HepG2 (cell line): ENCODE data around the gene RFC1.

Source experiments
- CTCF ChIP-seq: sonication (generic); formaldehyde crosslinking; IDR thresholded peaks from 2 replicates; pipeline ENCODE4 v1.5.0; 2020; ENCODE audit warnings: mild to moderate bottlenecking, missing genetic modification reagents, moderate library complexity
- EZH2 ChIP-seq: conservative IDR thresholded peaks from 2 replicates; pipeline ENCODE4 v1.6.1; 2012; ENCODE audit warnings: mild to moderate bottlenecking, low read depth, low read length, moderate library complexity
- FOXP4 ChIP-seq: sonication (generic); formaldehyde crosslinking; IDR thresholded peaks from 2 replicates; pipeline ENCODE4 v1.4.0; 2020; ENCODE audit warnings: missing genetic modification reagents
- MAX ChIP-seq: IDR thresholded peaks from 2 replicates; pipeline ENCODE4 v1.6.1; 2012; ENCODE audit warnings: inconsistent platforms
- ZC3H4 ChIP-seq: sonication (generic); formaldehyde crosslinking; IDR thresholded peaks from 2 replicates; pipeline ENCODE4 v1.4.0; 2020; ENCODE audit warnings: missing genetic modification reagents, borderline replicate concordance

- TF ChIP-seq CTCF (CRISPR knock-in tag) (no peak), MAX (no peak), FOXP4 (no peak), ZC3H4 (CRISPR knock-in tag) (no peak), EZH2 (no peak)
These were observed 46.5 kb downstream of the RFC1 start for GRCh38 chr4:39319676-39320075.
